HL-60 (cell line): ENCODE measurements around the gene KIAA0586.

ENCODE experiments used
- DNase-seq, 2 experiments: peaks; one replicate each; pipeline ENCODE4 v3.0.0-alpha.2; 2010 to 2020; ENCODE audit warnings: low read depth in 1 of 2, low spot score in 1 of 2
- H3K27ac ChIP-seq: fragments of 250-450 bp; sonication (Bioruptor Pico); replicated peaks from 2 replicates; pipeline ENCODE4 v1.5.1; 2020; ENCODE audit warnings: mild to moderate bottlenecking, moderate library complexity
- H3K27me3 ChIP-seq: fragments of 250-450 bp; sonication (Bioruptor Pico); 2 replicates; pipeline ENCODE4 v1.5.1; 2021; ENCODE audit warnings: mild to moderate bottlenecking, moderate library complexity; ENCODE audit not compliant: insufficient read depth, poor library complexity, severe bottlenecking
- H3K4me3 ChIP-seq: replicated peaks from 2 replicates; pipeline ENCODE4 v1.5.1; 2011; ENCODE audit warnings: mild to moderate bottlenecking, control low read depth, low read length; ENCODE audit not compliant: insufficient read depth
- GABPA ChIP-seq: IDR thresholded peaks from 2 replicates; pipeline ENCODE4 v1.6.1; 2012; ENCODE audit warnings: low read depth
- POLR2AphosphoS5 ChIP-seq: IDR thresholded peaks from 2 replicates; pipeline ENCODE4 v1.6.1; 2012; ENCODE audit warnings: low read depth
- SPI1 ChIP-seq: IDR thresholded peaks from 2 replicates; pipeline ENCODE4 v1.6.1; 2012; ENCODE audit warnings: low read depth, mild to moderate bottlenecking, borderline replicate concordance
- TF ChIP-seq, protein P1 (sequence below): IDR thresholded peaks from 2 replicates; pipeline ENCODE4 v1.6.1; 2012; ENCODE audit warnings: low read depth; ENCODE audit not compliant: insufficient replicate concordance
- TF ChIP-seq, protein P2 (sequence below): IDR thresholded peaks from one replicate; pipeline ENCODE4 v1.5.1; 2011; ENCODE audit warnings: low read length, control low read depth, inconsistent platforms; ENCODE audit not compliant: insufficient read depth

Gene KIAA0586

DNA sequence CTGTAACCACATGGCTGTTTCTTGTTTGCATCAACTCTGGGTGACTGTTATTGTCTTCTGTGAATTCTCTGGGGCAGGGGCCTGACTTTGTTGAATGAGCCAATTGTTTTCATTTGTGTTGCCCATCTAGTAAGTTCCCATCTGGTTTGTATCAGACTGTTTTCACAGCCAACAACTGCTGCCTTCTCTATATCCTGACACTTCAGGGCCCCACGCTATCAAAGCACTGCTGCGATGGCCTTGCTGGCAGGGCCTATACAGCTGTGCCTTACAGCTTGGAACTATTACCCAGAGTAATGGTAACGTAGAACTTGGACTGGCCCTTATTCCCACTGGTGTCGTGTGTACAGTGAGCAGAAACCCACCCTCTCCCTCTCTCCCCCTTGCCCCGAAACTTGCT, 105.9 kb downstream of the KIAA0586 start:
- no peak for DNase-seq
- H3K4me3 ChIP-seq = no peak overlapping the region
- no peak overlapping the region for H3K27ac ChIP-seq
- no peaks in the 10 kb centered on the region for H3K27me3 ChIP-seq
- no peak for TF ChIP-seq SPI1
- no peak for TF ChIP-seq POLR2AphosphoS5
- no peak for TF ChIP-seq GABPA
- TF ChIP-seq, protein P1, sequence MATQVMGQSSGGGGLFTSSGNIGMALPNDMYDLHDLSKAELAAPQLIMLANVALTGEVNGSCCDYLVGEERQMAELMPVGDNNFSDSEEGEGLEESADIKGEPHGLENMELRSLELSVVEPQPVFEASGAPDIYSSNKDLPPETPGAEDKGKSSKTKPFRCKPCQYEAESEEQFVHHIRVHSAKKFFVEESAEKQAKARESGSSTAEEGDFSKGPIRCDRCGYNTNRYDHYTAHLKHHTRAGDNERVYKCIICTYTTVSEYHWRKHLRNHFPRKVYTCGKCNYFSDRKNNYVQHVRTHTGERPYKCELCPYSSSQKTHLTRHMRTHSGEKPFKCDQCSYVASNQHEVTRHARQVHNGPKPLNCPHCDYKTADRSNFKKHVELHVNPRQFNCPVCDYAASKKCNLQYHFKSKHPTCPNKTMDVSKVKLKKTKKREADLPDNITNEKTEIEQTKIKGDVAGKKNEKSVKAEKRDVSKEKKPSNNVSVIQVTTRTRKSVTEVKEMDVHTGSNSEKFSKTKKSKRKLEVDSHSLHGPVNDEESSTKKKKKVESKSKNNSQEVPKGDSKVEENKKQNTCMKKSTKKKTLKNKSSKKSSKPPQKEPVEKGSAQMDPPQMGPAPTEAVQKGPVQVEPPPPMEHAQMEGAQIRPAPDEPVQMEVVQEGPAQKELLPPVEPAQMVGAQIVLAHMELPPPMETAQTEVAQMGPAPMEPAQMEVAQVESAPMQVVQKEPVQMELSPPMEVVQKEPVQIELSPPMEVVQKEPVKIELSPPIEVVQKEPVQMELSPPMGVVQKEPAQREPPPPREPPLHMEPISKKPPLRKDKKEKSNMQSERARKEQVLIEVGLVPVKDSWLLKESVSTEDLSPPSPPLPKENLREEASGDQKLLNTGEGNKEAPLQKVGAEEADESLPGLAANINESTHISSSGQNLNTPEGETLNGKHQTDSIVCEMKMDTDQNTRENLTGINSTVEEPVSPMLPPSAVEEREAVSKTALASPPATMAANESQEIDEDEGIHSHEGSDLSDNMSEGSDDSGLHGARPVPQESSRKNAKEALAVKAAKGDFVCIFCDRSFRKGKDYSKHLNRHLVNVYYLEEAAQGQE = no peak
- TF ChIP-seq, protein P2, sequence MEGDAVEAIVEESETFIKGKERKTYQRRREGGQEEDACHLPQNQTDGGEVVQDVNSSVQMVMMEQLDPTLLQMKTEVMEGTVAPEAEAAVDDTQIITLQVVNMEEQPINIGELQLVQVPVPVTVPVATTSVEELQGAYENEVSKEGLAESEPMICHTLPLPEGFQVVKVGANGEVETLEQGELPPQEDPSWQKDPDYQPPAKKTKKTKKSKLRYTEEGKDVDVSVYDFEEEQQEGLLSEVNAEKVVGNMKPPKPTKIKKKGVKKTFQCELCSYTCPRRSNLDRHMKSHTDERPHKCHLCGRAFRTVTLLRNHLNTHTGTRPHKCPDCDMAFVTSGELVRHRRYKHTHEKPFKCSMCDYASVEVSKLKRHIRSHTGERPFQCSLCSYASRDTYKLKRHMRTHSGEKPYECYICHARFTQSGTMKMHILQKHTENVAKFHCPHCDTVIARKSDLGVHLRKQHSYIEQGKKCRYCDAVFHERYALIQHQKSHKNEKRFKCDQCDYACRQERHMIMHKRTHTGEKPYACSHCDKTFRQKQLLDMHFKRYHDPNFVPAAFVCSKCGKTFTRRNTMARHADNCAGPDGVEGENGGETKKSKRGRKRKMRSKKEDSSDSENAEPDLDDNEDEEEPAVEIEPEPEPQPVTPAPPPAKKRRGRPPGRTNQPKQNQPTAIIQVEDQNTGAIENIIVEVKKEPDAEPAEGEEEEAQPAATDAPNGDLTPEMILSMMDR = no peak

DNA sequence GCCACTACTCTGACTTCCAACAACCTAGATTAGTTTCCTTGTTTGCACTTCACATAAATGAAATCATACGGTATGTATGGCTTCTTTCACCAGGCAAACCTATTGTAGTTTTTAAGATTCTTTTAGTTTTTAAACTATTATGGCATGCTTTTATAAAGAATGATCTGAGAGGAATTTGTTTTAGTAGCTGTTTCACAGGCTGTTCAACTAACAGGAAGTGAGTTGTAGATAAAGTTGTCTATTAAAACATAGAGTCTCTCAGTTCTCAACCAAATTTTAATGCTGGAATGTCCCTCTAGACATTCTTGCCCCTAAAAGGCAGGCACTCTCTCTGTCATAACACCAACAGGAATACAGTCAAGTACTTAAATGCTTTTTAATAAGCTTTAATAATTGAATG, 107.5 kb downstream of the KIAA0586 start:
- no peak for TF ChIP-seq POLR2AphosphoS5
- TF ChIP-seq SPI1 = no peak
- TF ChIP-seq, protein P1 = no peak
- TF ChIP-seq, protein P2 = no peak
- TF ChIP-seq GABPA = no peak
- Histone ChIP-seq H3K27me3 (no peaks in the 10 kb centered on the region), H3K4me3 (no peak overlapping the region), H3K27ac (no peak overlapping the region)
- no peak for DNase-seq

DNA sequence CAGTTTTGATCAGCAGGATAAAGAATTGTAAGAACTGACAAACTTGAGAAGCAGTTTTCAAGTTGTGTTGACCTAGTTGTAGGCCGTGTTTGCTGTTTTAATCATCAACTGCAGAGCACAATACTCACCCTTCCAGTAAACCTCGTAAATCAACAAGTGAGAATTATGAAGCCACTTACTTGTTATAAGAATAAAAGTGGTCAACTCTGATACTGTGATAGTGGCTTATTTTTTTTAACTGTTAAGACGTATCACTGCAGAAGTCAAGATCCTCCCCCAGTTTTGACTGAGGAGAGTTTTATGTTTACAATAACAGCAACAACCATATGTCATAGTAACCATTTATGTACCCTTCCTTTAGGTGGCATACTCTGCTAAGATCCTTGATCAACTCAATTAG, 109.5 kb downstream of the KIAA0586 start:
- DNase-seq = no peak
- H3K27ac ChIP-seq = no peak overlapping the region
- TF ChIP-seq, protein P2 = no peak
- TF ChIP-seq, protein P1 = no peak
- TF ChIP-seq POLR2AphosphoS5 (no peak), SPI1 (no peak), GABPA (no peak)

More for the DNA sequence above, 109.5 kb downstream of the KIAA0586 start:
- H3K4me3 ChIP-seq = no peak overlapping the region
- no peaks in the 10 kb centered on the region for H3K27me3 ChIP-seq
